Panc1 (cell line): Measurements from ENCODE around the gene ZBTB20. TPM values are rescaled to one million over a fixed set of nuclear protein-coding genes. Genes with fewer than 3 reads are reported as not detected.

Experiments used
- ATAC-seq: fragments of 200-7000 bp; cut with Tn5 transposase; 2 replicates; pipeline ENCODE4 v1.9.1; 2020; ENCODE audit warnings: mild to moderate bottlenecking, moderate library complexity
- BruUV-seq: library from RNA; stranded (reverse); fragments of 400-500 nt; replicated peaks from 2 replicates; lab custom pipeline; 2021; lab: Mats Ljungman, UMichigan
- CTCF ChIA-PET: fragments of 300-600 bp; sonication (Branson Sonifier 250); formaldehyde crosslinking; loops from one replicate; lab custom pipeline; 2022; ENCODE audit warnings: antibody characterized with exemption; lab: Charles Lee
- POLR2A ChIA-PET: fragments of 300-600 bp; sonication (Branson Sonifier 250); formaldehyde crosslinking; loops from one replicate; lab custom pipeline; 2022; ENCODE audit warnings: antibody characterized with exemption; lab: Charles Lee
- DNase-seq: peaks from one replicate; pipeline ENCODE4 v3.0.0-alpha.2; 2010; ENCODE audit warnings: low read depth, low spot score
- H3K27ac ChIP-seq: 2 replicates; pipeline ENCODE4 v1.5.1; 2011; ENCODE audit warnings: mild to moderate bottlenecking, low read length, inconsistent platforms
- H3K27me3 ChIP-seq: fragments of 200-500 bp; sonication (Bioruptor generic); 2 replicates; pipeline ENCODE4 v1.6.0; 2014; ENCODE audit warnings: low read length, inconsistent platforms; ENCODE audit not compliant: control insufficient read depth, insufficient read depth
- H3K36me3 ChIP-seq: fragments of 200-500 bp; sonication (Bioruptor generic); 2 replicates; pipeline ENCODE4 v1.5.1; 2014; ENCODE audit warnings: inconsistent platforms, mild to moderate bottlenecking, low read length, moderate library complexity; ENCODE audit not compliant: control insufficient read depth, insufficient read depth
- H3K4me1 ChIP-seq: 2 replicates; pipeline ENCODE4 v1.5.1; 2011; ENCODE audit warnings: inconsistent platforms, mild to moderate bottlenecking, low read length, moderate library complexity; ENCODE audit not compliant: control insufficient read depth, insufficient read depth
- H3K4me3 ChIP-seq, 2 experiments: 2 replicates each; pipeline ENCODE4 v1.5.1; 2011 to 2012; ENCODE audit warnings: low read depth in 2 of 2, low read length in 2 of 2, mild to moderate bottlenecking in 2 of 2, inconsistent platforms in 1 of 2, moderate library complexity in 1 of 2
- H3K9me3 ChIP-seq: fragments of 200-500 bp; sonication (Bioruptor generic); 2 replicates; pipeline ENCODE4 v1.5.1; 2014; ENCODE audit warnings: low read depth, mild to moderate bottlenecking, inconsistent platforms, low read length, moderate library complexity; ENCODE audit not compliant: control insufficient read depth, insufficient read depth
- CTCF ChIP-seq: fragments of 450-650 bp; IDR thresholded peaks from 2 replicates; pipeline ENCODE4 v1.5.1; 2017; ENCODE audit warnings: mild to moderate bottlenecking
- POLR2AphosphoS5 ChIP-seq: IDR thresholded peaks from 2 replicates; pipeline ENCODE4 v1.6.1; 2012; ENCODE audit warnings: mild to moderate bottlenecking, low read depth, low read length, moderate library complexity
- REST ChIP-seq, 2 experiments: IDR thresholded peaks; 2 replicates each; pipeline ENCODE4 v1.6.1; 2011 to 2012; ENCODE audit warnings: low read depth in 2 of 2, control low read depth in 1 of 2, low read length in 1 of 2, mild to moderate bottlenecking in 1 of 2, moderate library complexity in 1 of 2; ENCODE audit not compliant: insufficient read depth in 1 of 2
- SIN3A ChIP-seq: IDR thresholded peaks from 2 replicates; pipeline ENCODE4 v1.6.1; 2012; ENCODE audit warnings: low read depth, mild to moderate bottlenecking, low read length, moderate library complexity, borderline replicate concordance; ENCODE audit not compliant: insufficient read depth
- TCF7L2 ChIP-seq: IDR thresholded peaks from 2 replicates; pipeline ENCODE4 v1.6.1; 2011; ENCODE audit warnings: mild to moderate bottlenecking, low read depth, low read length, inconsistent platforms
- in situ Hi-C: cut with HindIII; loops from 2 replicates; pipeline ENCODE4 v1.10.0; 2016; ENCODE audit warnings: low sequenced_read_pairs, low pct_unique_long_range_greater_than_20kb
- intact Hi-C: fragments of 100-400 bp; cut with micrococcal nuclease; formaldehyde crosslinking; loops from one replicate; pipeline ENCODE4 v1.10.0; 2022; ENCODE audit not compliant: unreplicated experiment
- total RNA-seq: library from RNA; stranded (reverse); gene quantifications from one replicate; pipeline ENCODE4 v1.2.1, GENCODE V29; 2021; ENCODE audit not compliant: unreplicated experiment

ZBTB20 gene
- total RNA-seq, 1 experiment from 2014 or later = 4.1 TPM

- no peak overlapping the region for H3K27ac ChIP-seq
- DNase-seq (no peak), ATAC-seq (no peak)
- ChIA-PET POLR2A (no interaction called here), CTCF (no interaction called here)
- TF ChIP-seq SIN3A = no peak
- no peak for TF ChIP-seq TCF7L2
- no peak for TF ChIP-seq CTCF
- TF ChIP-seq POLR2AphosphoS5 = no peak
- no peak for TF ChIP-seq REST (IDR thresholded peaks at IDR 0.05; ENCODE audit: insufficient read depth in 1 of 2, low read depth in 2 of 2, low read length in 1 of 2)
- BruUV-seq = no TSS peak
- H3K27me3 ChIP-seq = no peaks in the 10 kb centered on the region; the same call in 1 of the 2 replicates
- intact Hi-C loops (no loop called here), in situ Hi-C loops (no loop called here)
- H3K4me3 ChIP-seq = no peak overlapping the region
- H3K36me3 ChIP-seq = no peaks in the 10 kb centered on the region
- H3K4me1 ChIP-seq = no peaks in the 10 kb centered on the region
- no peaks in the 10 kb centered on the region for H3K9me3 ChIP-seq
Observed at GRCh38 chr3:114447950-114448479, 699.1 kb downstream of the ZBTB20 start.

- ATAC-seq = no peak
- in situ Hi-C loops (no loop called here), intact Hi-C loops (no loop called here)
- TF ChIP-seq SIN3A (no peak), TCF7L2 (no peak), REST (IDR thresholded peaks at IDR 0.05; ENCODE audit: insufficient read depth in 1 of 2, low read depth in 2 of 2, low read length in 1 of 2) (no peak), CTCF (no peak), POLR2AphosphoS5 (no peak)
- Histone ChIP-seq H3K27ac (no peak overlapping the region), H3K4me1 (no peaks in the 10 kb centered on the region), H3K36me3 (no peaks in the 10 kb centered on the region), H3K4me3 (no peak overlapping the region), H3K9me3 (no peaks in the 10 kb centered on the region), H3K27me3 (no peaks in the 10 kb centered on the region; the same call in 1 of the 2 replicates)
- CTCF ChIA-PET = no interaction called here
- POLR2A ChIA-PET = no interaction called here
- no TSS peak for BruUV-seq
- no peak for DNase-seq
Observed at GRCh38 chr3:114447545-114447944, 699.5 kb downstream of the ZBTB20 start.
